ENCODE measurements around the gene RNF144A. TPM values are rescaled to one million over a fixed set of nuclear protein-coding genes. Genes with fewer than 3 reads are reported as not detected.
"Not testable (repeated sequence)": the region's sequence is repeated elsewhere in the genome, so short reads cannot be mapped to it uniquely, and the experiment has no call there.

RNF144A gene
- total and polyA plus RNA-seq, 2 experiments from 2014 or later = 0.60 to 3.5 TPM

DNA sequence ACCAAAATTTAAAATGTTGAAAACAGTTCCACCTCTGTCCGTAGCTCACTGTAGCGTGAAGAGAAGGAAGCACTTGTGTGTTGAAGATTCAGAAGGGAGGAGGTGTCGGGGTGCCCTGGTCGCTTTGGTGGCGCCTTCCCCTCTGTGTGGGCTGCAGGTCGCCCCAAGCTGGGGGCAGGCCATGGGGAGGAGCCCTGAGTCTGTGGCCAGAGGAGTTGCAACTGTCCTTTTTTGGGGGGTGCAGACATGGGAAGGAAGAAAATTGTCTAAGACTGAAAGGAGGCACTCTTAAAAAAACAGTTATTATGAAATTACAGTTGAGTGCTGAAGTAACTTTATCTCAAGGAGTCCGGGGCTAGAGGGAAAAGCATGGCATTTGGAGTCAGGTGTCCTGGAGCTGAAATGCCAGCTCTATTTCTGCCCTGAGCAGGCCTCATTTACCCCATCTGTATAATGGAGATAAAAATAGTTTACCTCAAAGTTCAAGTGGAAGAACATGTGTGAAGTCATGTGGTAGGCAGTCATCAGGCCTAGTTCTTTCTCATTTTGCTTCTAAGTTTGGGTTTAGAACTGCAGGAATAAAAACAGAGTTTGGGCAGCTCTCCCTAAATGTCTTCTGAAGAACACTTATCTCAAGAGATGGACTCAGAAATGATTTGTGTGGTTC is 82.1 kb downstream of the RNF144A start:
- Histone ChIP-seq H3K27me3 (replicated peaks; ENCODE audit: insufficient read depth) (no peaks in the 10 kb centered on the region), H4K20me1 (ENCODE audit: insufficient read depth) (no peaks in the 10 kb centered on the region), H3K4me1 (ENCODE audit: insufficient read depth) (no peaks in the 10 kb centered on the region), H3K27ac (no peak overlapping the region), H3K36me3 (ENCODE audit: low read depth) (no peaks in the 10 kb centered on the region), H3K9me2 (ENCODE audit: insufficient read depth) (no peaks in the 10 kb centered on the region), H3K4me2 (ENCODE audit: unreplicated experiment) (no peak overlapping the region), H3K79me2 (ENCODE audit: insufficient read depth) (no peaks in the 10 kb centered on the region), H3K4me3 (no peak overlapping the region), H3K9me3 (ENCODE audit: low read depth) (no peaks in the 10 kb centered on the region), H3F3A (ENCODE audit: insufficient read depth) (no peaks in the 10 kb centered on the region), H2AFZ (no peak overlapping the region), H3K9ac (no peak overlapping the region)
- no peak for DNase-seq
- in situ Hi-C loops (cut with MboI) = no loop called here
- TF ChIP-seq EZH2 (IDR thresholded peaks at IDR 0.05; ENCODE audit: insufficient read depth, poor library complexity, severe bottlenecking) (no peak), EZH2phosphoT487 (IDR thresholded peaks at IDR 0.05; ENCODE audit: insufficient read depth, low read depth) (no peak)
- WGBS, 2 experiments (ENCODE audit: low coverage in 1 of 2, low lambda C conversion rate in 2 of 2, missing lambda C conversion rate in 2 of 2) = 95 to 99% methylated on average over 7 of the region's 7 CpGs

DNA sequence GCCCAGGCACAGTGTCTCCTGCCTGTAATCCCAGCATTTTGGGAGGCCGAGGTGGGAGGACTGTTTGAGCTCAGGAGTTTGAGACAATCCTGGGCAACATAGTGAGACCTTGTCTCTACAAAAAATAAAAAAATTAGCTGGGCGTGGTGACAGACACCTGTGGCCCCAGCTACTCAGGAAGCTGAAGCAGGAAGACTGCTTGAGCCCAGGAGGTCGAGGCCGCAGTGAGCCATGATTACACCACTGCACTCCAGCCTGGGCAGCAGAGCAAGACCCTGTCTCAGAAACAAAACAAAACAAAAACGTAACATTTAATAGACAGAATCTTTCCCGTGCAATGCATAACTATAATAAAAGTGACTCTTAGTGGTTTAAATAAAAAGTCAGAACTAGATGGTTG is 84.2 kb downstream of the RNF144A start:
- H3K4me3 ChIP-seq; H3K4me1 ChIP-seq (ENCODE audit: insufficient read depth); H3K27me3 ChIP-seq (replicated peaks; ENCODE audit: insufficient read depth); H3K9ac ChIP-seq; H3K4me2 ChIP-seq (ENCODE audit: unreplicated experiment); in situ Hi-C loops (cut with MboI); H3K9me3 ChIP-seq (ENCODE audit: low read depth); H3K36me3 ChIP-seq (ENCODE audit: low read depth); H4K20me1 ChIP-seq (ENCODE audit: insufficient read depth); H3K79me2 ChIP-seq (ENCODE audit: insufficient read depth); H3K27ac ChIP-seq; DNase-seq; H3F3A ChIP-seq (ENCODE audit: insufficient read depth); H3K9me2 ChIP-seq (ENCODE audit: insufficient read depth); H2AFZ ChIP-seq: not testable (repeated sequence)
- 89 to 93% methylated on average over 6 of the region's 6 CpGs for WGBS, 2 experiments (ENCODE audit: low coverage in 1 of 2, low lambda C conversion rate in 2 of 2, missing lambda C conversion rate in 2 of 2)

DNA sequence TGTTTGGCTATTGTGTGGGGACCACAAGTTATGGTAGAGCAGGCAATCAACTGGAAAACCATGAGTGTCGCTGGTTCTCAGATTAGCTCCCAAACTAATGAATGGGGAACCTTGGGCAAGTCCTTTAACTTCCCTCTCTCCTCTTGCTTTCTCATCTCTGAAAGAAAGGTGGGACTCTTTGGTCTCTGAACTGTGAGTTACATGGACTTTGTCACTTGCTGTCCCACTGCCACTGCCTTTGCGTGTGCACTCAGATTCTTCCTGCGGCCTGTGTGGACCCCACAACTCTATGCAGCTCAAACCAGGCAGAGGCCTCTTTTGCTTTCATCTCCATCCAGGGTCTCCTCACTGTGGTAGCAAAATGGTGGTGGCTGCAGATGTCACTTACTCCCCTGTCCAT is 86.7 kb downstream of the RNF144A start:
- TF ChIP-seq EZH2 (IDR thresholded peaks at IDR 0.05; ENCODE audit: insufficient read depth, poor library complexity, severe bottlenecking) = no peak
- no peak for TF ChIP-seq EZH2phosphoT487 (IDR thresholded peaks at IDR 0.05; ENCODE audit: insufficient read depth, low read depth)
- no peak overlapping the region for H3K4me2 ChIP-seq (ENCODE audit: unreplicated experiment)
- H3K9me2 ChIP-seq (ENCODE audit: insufficient read depth) = no peaks in the 10 kb centered on the region
- no peak for DNase-seq
- no peak overlapping the region for H2AFZ ChIP-seq
- no peaks in the 10 kb centered on the region for H3K4me1 ChIP-seq (ENCODE audit: insufficient read depth)
- H3K9ac ChIP-seq = no peak overlapping the region
- no peaks in the 10 kb centered on the region for H3K79me2 ChIP-seq (ENCODE audit: insufficient read depth)
- H3K27ac ChIP-seq = no peak overlapping the region
- H3K27me3 ChIP-seq (replicated peaks; ENCODE audit: insufficient read depth) = no peaks in the 10 kb centered on the region
- no peaks in the 10 kb centered on the region for H3K36me3 ChIP-seq (ENCODE audit: low read depth)
- 96 to 97% methylated on average over 3 of the region's 3 CpGs for WGBS, 2 experiments (ENCODE audit: low coverage in 1 of 2, low lambda C conversion rate in 2 of 2, missing lambda C conversion rate in 2 of 2)
- in situ Hi-C loops (cut with MboI) = no loop called here
- no peaks in the 10 kb centered on the region for H3F3A ChIP-seq (ENCODE audit: insufficient read depth)
- H3K9me3 ChIP-seq (ENCODE audit: low read depth) = no peaks in the 10 kb centered on the region
- H3K4me3 ChIP-seq = no peak overlapping the region
- no peaks in the 10 kb centered on the region for H4K20me1 ChIP-seq (ENCODE audit: insufficient read depth)

DNA sequence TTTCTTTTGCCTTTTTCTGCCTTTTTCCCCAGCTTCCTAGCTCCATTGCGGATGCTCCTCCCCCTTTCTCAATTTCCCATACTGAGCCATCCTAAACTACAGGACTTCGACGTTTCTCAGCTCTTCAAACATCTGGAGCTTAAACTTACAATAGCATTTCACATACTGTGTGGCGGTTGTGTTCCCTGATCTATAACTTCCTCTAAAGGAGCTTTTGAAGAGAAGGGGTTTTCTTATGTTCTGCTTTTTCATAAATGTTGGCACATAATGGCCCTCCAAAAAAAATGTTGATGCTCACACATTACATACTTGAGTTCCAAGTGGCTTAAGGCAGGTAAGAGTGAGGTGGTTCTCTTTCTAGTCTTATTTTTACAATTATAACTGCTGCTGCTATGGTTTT is 87.4 kb downstream of the RNF144A start:
- H3K79me2 ChIP-seq (ENCODE audit: insufficient read depth) = no peaks in the 10 kb centered on the region
- no peaks in the 10 kb centered on the region for H3K9me3 ChIP-seq (ENCODE audit: low read depth)
- H3K9ac ChIP-seq = no peak overlapping the region
- no peaks in the 10 kb centered on the region for H3K9me2 ChIP-seq (ENCODE audit: insufficient read depth)
- H2AFZ ChIP-seq = no peak overlapping the region
- no peaks in the 10 kb centered on the region for H3K27me3 ChIP-seq (replicated peaks; ENCODE audit: insufficient read depth)
- peaks cover under 1% of the 10 kb centered on the region; the same call in 1 of the 2 replicates for H3K4me1 ChIP-seq (ENCODE audit: insufficient read depth)
- in situ Hi-C loops (cut with MboI) = no loop called here
- WGBS, 2 experiments (ENCODE audit: low coverage in 1 of 2, low lambda C conversion rate in 2 of 2, missing lambda C conversion rate in 2 of 2) = 55 to 58% methylated on average over 4 of the region's 4 CpGs
- TF ChIP-seq EZH2phosphoT487 (IDR thresholded peaks at IDR 0.05; ENCODE audit: insufficient read depth, low read depth) (no peak), EZH2 (IDR thresholded peaks at IDR 0.05; ENCODE audit: insufficient read depth, poor library complexity, severe bottlenecking) (no peak)
- DNase-seq = no peak
- no peak overlapping the region for H3K27ac ChIP-seq
- peaks cover 1% of the 10 kb centered on the region; the same call in 1 of the 2 replicates for H3F3A ChIP-seq (ENCODE audit: insufficient read depth)
- H3K36me3 ChIP-seq (ENCODE audit: low read depth) = no peaks in the 10 kb centered on the region
- no peaks in the 10 kb centered on the region for H4K20me1 ChIP-seq (ENCODE audit: insufficient read depth)
- no peak overlapping the region for H3K4me2 ChIP-seq (ENCODE audit: unreplicated experiment)
- no peak overlapping the region for H3K4me3 ChIP-seq

DNA sequence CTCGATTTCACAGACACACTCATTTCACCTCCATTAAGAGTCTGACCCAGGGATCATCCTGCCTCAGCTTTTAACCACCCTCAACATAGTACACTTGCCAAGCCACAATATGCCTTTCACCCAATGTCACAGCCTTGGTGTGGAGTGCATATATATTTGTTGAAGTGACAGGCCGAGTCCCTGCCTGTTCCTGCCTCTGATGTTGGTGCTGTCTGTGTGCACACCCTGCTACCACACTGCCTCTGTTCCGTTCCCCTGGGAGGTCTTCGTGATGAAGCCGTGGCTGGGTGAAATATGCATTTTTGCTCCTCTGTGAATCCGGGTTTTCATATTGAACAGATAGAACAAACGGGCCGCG is 90.3 kb downstream of the RNF144A start:
- Histone ChIP-seq H3K27me3 (replicated peaks; ENCODE audit: insufficient read depth) (no peaks in the 10 kb centered on the region), H4K20me1 (ENCODE audit: insufficient read depth) (no peaks in the 10 kb centered on the region), H3K4me2 (ENCODE audit: unreplicated experiment) (no peak overlapping the region), H3K9me3 (ENCODE audit: low read depth) (no peaks in the 10 kb centered on the region), H3K79me2 (ENCODE audit: insufficient read depth) (no peaks in the 10 kb centered on the region), H3K27ac (no peak overlapping the region), H3K4me3 (no peak overlapping the region), H3K36me3 (ENCODE audit: low read depth) (no peaks in the 10 kb centered on the region), H3K4me1 (ENCODE audit: insufficient read depth) (peaks cover 26% of the 10 kb centered on the region), H2AFZ (no peak overlapping the region), H3F3A (ENCODE audit: insufficient read depth) (peaks cover 25% of the 10 kb centered on the region), H3K9ac (no peak overlapping the region), H3K9me2 (ENCODE audit: insufficient read depth) (no peaks in the 10 kb centered on the region)
- DNase-seq = no peak
- no peak for TF ChIP-seq EZH2 (IDR thresholded peaks at IDR 0.05; ENCODE audit: insufficient read depth, poor library complexity, severe bottlenecking)
- TF ChIP-seq EZH2phosphoT487 (IDR thresholded peaks at IDR 0.05; ENCODE audit: insufficient read depth, low read depth) = no peak
- 96% methylated on average over 9 of the region's 9 CpGs for WGBS, 2 experiments (ENCODE audit: low coverage in 1 of 2, low lambda C conversion rate in 2 of 2, missing lambda C conversion rate in 2 of 2)
- in situ Hi-C loops (cut with MboI) = no loop called here
